ENCODE data around the gene STK32B. TPM values are rescaled to one million over a fixed set of nuclear protein-coding genes. Genes with fewer than 3 reads are reported as not detected.

The STK32B gene
- total and polyA plus RNA-seq, 10 donors = 0.03 to 0.87 (median 0.36) TPM

- 23 to 28% (median 28%) methylated on average over 6 of the region's 6 CpGs for WGBS, 5 donors
- H3K27ac ChIP-seq = no peak overlapping the region
- no peaks in the 10 kb centered on the region for H3K36me3 ChIP-seq
- no peak for DNase-seq
- H3K27me3 ChIP-seq (replicated peaks in 1 of 7) = peaks cover 2 to 58% (median 20%) of the 10 kb centered on the region in 7 donors
- TF ChIP-seq POLR2A (IDR thresholded peaks at IDR 0.05) (no peak), CTCF (IDR thresholded peaks at IDR 0.05 in 8 of 11, conservative IDR thresholded peaks at IDR 0.05 in 3 of 11) (no peak), POLR2AphosphoS5 (IDR thresholded peaks at IDR 0.05) (no peak)
- intact Hi-C loops (cut with DNase I; ENCODE audit: low total_unique reads) = no loop called here
- no peak overlapping the region for H3K4me3 ChIP-seq
- peaks cover 0 to 14% (median 7%) of the 10 kb centered on the region in 6 donors for H3K4me1 ChIP-seq
- H3K9me3 ChIP-seq = peaks cover 0 to 8% (median 0%) of the 10 kb centered on the region in 8 donors
Measured at GRCh38 chr4:5018603-5019002, 32.7 kb upstream of the STK32B start.

- intact Hi-C loops (cut with DNase I; ENCODE audit: low total_unique reads) = no loop called here
- peaks cover 2 to 58% (median 20%) of the 10 kb centered on the region in 7 donors for H3K27me3 ChIP-seq (replicated peaks in 1 of 7)
- no peak for DNase-seq
- no peaks in the 10 kb centered on the region for H3K36me3 ChIP-seq
- H3K4me3 ChIP-seq = peak within 1 kb of the TSS in 2 of 8 donors; percentile 22 to 25
- H3K4me1 ChIP-seq = peaks cover 0 to 14% (median 7%) of the 10 kb centered on the region in 6 donors
- no peak within 1 kb of the TSS for H3K27ac ChIP-seq
- 4 to 12% (median 7%) methylated on average over 26 to 28 of the region's 28 CpGs for WGBS, 5 donors
- peaks cover 0 to 13% (median 0%) of the 10 kb centered on the region in 8 donors for H3K9me3 ChIP-seq
- TF ChIP-seq POLR2A (IDR thresholded peaks at IDR 0.05) (no peak), POLR2AphosphoS5 (IDR thresholded peaks at IDR 0.05) (no peak), CTCF (IDR thresholded peaks at IDR 0.05 in 8 of 11, conservative IDR thresholded peaks at IDR 0.05 in 3 of 11) (no peak)
Measured at GRCh38 chr4:5019274-5019673, 32.0 kb upstream of the STK32B start, which contains the start of gene CYTL1. Gene CYTL1 (minus strand): TSS chr4:5019458. CDS start chr4:5019445, 13 bp downstream.

GRCh38 chr4:5019796-5020195 is 31.5 kb upstream of the STK32B start:
- 80 to 91% (median 87%) methylated on average over 3 to 12 of the region's 12 CpGs for WGBS, 5 donors
- H3K9me3 ChIP-seq = peaks cover 0 to 13% (median 0%) of the 10 kb centered on the region in 8 donors
- H3K4me1 ChIP-seq = peaks cover 0 to 14% (median 7%) of the 10 kb centered on the region in 6 donors
- H3K36me3 ChIP-seq = no peaks in the 10 kb centered on the region
- no peak for DNase-seq
- intact Hi-C loops (cut with DNase I; ENCODE audit: low total_unique reads) = no loop called here
- no peak for TF ChIP-seq POLR2A (IDR thresholded peaks at IDR 0.05)
- no peak for TF ChIP-seq CTCF (IDR thresholded peaks at IDR 0.05 in 8 of 11, conservative IDR thresholded peaks at IDR 0.05 in 3 of 11)
- TF ChIP-seq POLR2AphosphoS5 (IDR thresholded peaks at IDR 0.05) = no peak
- peaks cover 2 to 57% (median 20%) of the 10 kb centered on the region in 7 donors for H3K27me3 ChIP-seq (replicated peaks in 1 of 7)
- H3K27ac ChIP-seq = no peak overlapping the region
- H3K4me3 ChIP-seq = no peak overlapping the region

- no peak for DNase-seq
- WGBS, 5 donors = 69 to 100% (median 83%) methylated on average over 1 of the region's 1 CpG
- peaks cover 2 to 53% (median 20%) of the 10 kb centered on the region in 7 donors for H3K27me3 ChIP-seq (replicated peaks in 1 of 7)
- H3K9me3 ChIP-seq = peaks cover 0 to 13% (median 0%) of the 10 kb centered on the region in 8 donors
- TF ChIP-seq CTCF (IDR thresholded peaks at IDR 0.05 in 8 of 11, conservative IDR thresholded peaks at IDR 0.05 in 3 of 11) (no peak), POLR2A (IDR thresholded peaks at IDR 0.05) (no peak), POLR2AphosphoS5 (IDR thresholded peaks at IDR 0.05) (no peak)
- intact Hi-C loops (cut with DNase I; ENCODE audit: low total_unique reads) = no loop called here
- no peaks in the 10 kb centered on the region for H3K36me3 ChIP-seq
- H3K4me1 ChIP-seq = peaks cover 0 to 14% (median 7%) of the 10 kb centered on the region in 6 donors
- no peak overlapping the region for H3K27ac ChIP-seq
- H3K4me3 ChIP-seq = no peak overlapping the region
Measured at GRCh38 chr4:5020341-5020740, 30.9 kb upstream of the STK32B start.

Data from spleen (tissue), 11 donors.